ENCODE measurements around the gene CDC123. TPM values are rescaled to one million over a fixed set of nuclear protein-coding genes. Genes with fewer than 3 reads are reported as not detected.

The CDC123 gene
- total RNA-seq, 1 experiment from 2014 or later = 132 TPM

GRCh38 chr10:12179606-12180170 lies 16.3 kb upstream of the CDC123 start (continued):
- no peak for TF ChIP-seq ZBTB33 (IDR thresholded peaks at IDR 0.05; ENCODE audit: extremely low read depth, insufficient replicate concordance, low read length)
- TF ChIP-seq EZH2 (IDR thresholded peaks at IDR 0.05) = no peak
- TF ChIP-seq SIN3A (IDR thresholded peaks at IDR 0.05; ENCODE audit: low read depth) = no peak

GRCh38 chr10:12180221-12180974 lies 15.6 kb upstream of the CDC123 start:
- H3K4me2 ChIP-seq (ENCODE audit: low read length) = no peak overlapping the region
- RAD21 ChIA-PET (ENCODE audit: low non-redundant PET in 1 of 2, low total read pairs in 2 of 2, uncharacterized antibody in 2 of 2, unreplicated experiment in 2 of 2) = no interaction called here

More at GRCh38 chr10:12180221-12180974, 15.6 kb upstream of the CDC123 start:
- Histone ChIP-seq H3K79me2 (ENCODE audit: insufficient read depth, low read length) (peaks cover 5% of the 10 kb centered on the region; the same call in 1 of the 2 replicates), H3K36me3 (ENCODE audit: control insufficient read depth in 1 of 2, insufficient read depth in 2 of 2, low read length in 2 of 2) (peaks cover 28 to 35% of the 10 kb centered on the region in 2 experiments; a peak in 3 of 4 replicates), H3K4me3 (replicated peaks in 1 of 2; ENCODE audit: low read depth in 1 of 2, low read length in 2 of 2) (no peak overlapping the region), H3K9me2 (ENCODE audit: insufficient read depth) (no peaks in the 10 kb centered on the region), H3K27ac (ENCODE audit: low read depth, low read length) (no peak overlapping the region), H3K9ac (ENCODE audit: low read length) (no peak overlapping the region), H2AFZ (ENCODE audit: low read depth, low read length, poor library complexity, severe bottlenecking) (no peak overlapping the region), H3K27me3 (ENCODE audit: insufficient read depth, low read length) (no peaks in the 10 kb centered on the region), H4K20me1 (ENCODE audit: insufficient read depth) (0 out of 2 replicates have a peak, but pooled peaks cover 6% of the 10 kb centered on the region), H3K9me3 (ENCODE audit: control insufficient read depth in 1 of 2, insufficient read depth in 1 of 2, low read depth in 1 of 2, low read length in 2 of 2) (no peaks in the 10 kb centered on the region), H3K4me1 (ENCODE audit: control insufficient read depth in 1 of 2, insufficient read depth in 2 of 2, low read length in 2 of 2) (no peaks in the 10 kb centered on the region)
- no peak for DNase-seq (ENCODE audit: low read depth, low spot score)
- ChIA-PET CTCF (no interaction called here), POLR2A (interaction anchor here (1.0 kb wide), 1 partner anchor 15 kb away, joined by 4 read pairs; the partner anchor contains the start of gene NUDT5)
- TF ChIP-seq MAX (IDR thresholded peaks at IDR 0.05) = no peak
- 0 out of 6 replicates have a peak, but pooled peaks of 1 of the 3 experiments have one; percentile 8 for TF ChIP-seq CTCF (IDR thresholded peaks at IDR 0.05 in 2 of 3, conservative IDR thresholded peaks at IDR 0.05 in 1 of 3; ENCODE audit: borderline replicate concordance in 1 of 3, insufficient read depth in 1 of 3, low read depth in 2 of 3, low read length in 2 of 3)
- intact Hi-C loops (cut with micrococcal nuclease) = no loop called here
- 0 out of 2 replicates have a peak, but pooled peaks have one; percentile 44 for ATAC-seq
- no TSS peak for BruUV-seq (replicated peaks)

All from HCT116 (cell line).